Smooth muscle cell (in vitro differentiated cells): ENCODE measurements around the gene SAMD1. TPM values are rescaled to one million over a fixed set of nuclear protein-coding genes. Genes with fewer than 3 reads are reported as not detected.

Experiments used
- DNase-seq: peaks from one replicate; lab custom pipeline; 2025; ENCODE audit not compliant: unreplicated experiment; lab: John Stamatoyannopoulos, UW
- H2AFZ ChIP-seq: fragments of 200-600 bp; sonication (generic); 2 replicates; pipeline ENCODE4 v1.6.0; 2016; ENCODE audit warnings: antibody characterized with exemption, low read depth, mild to moderate bottlenecking
- H3F3A ChIP-seq: fragments of 200-600 bp; sonication (generic); 2 replicates; pipeline ENCODE4 v1.6.0; 2017; ENCODE audit warnings: antibody characterized with exemption, low read depth
- H3K27ac ChIP-seq: fragments of 200-600 bp; sonication (generic); 2 replicates; pipeline ENCODE4 v1.5.1; 2016; ENCODE audit warnings: low read depth, mild to moderate bottlenecking
- H3K27me3 ChIP-seq: fragments of 200-600 bp; sonication (generic); 2 replicates; pipeline ENCODE4 v1.6.1; 2016; ENCODE audit warnings: low read depth, mild to moderate bottlenecking
- H3K36me3 ChIP-seq: fragments of 200-600 bp; sonication (generic); 2 replicates; pipeline ENCODE4 v1.5.1; 2016; ENCODE audit warnings: low read depth
- H3K4me1 ChIP-seq: fragments of 200-600 bp; sonication (generic); 2 replicates; pipeline ENCODE4 v1.5.1; 2016; ENCODE audit warnings: low read depth
- H3K4me2 ChIP-seq: fragments of 200-600 bp; sonication (generic); 2 replicates; pipeline ENCODE4 v1.6.0; 2016; ENCODE audit warnings: mild to moderate bottlenecking
- H3K4me3 ChIP-seq: fragments of 200-600 bp; sonication (generic); 2 replicates; pipeline ENCODE4 v1.5.1; 2016; ENCODE audit warnings: mild to moderate bottlenecking
- H3K79me2 ChIP-seq: fragments of 200-600 bp; sonication (generic); 2 replicates; pipeline ENCODE4 v1.6.0; 2016; ENCODE audit warnings: low read depth, mild to moderate bottlenecking
- H3K9ac ChIP-seq: fragments of 200-600 bp; sonication (generic); 2 replicates; pipeline ENCODE4 v1.6.0; 2016; ENCODE audit warnings: low read depth
- H3K9me3 ChIP-seq: fragments of 200-600 bp; sonication (generic); replicated peaks from 2 replicates; pipeline ENCODE4 v1.5.1; 2016; ENCODE audit warnings: low read depth
- H4K20me1 ChIP-seq: fragments of 200-600 bp; sonication (generic); 2 replicates; pipeline ENCODE4 v1.6.0; 2016; ENCODE audit warnings: low read depth
- WGBS: methylation state at CpG from one replicate; pipeline ENCODE4 v1.1.7; 2016; ENCODE audit warnings: low lambda C conversion rate; 5-methylcytosine and 5-hydroxymethylcytosine counted together
- polyA plus RNA-seq: library from polyadenylated mRNA; unstranded; fragments of >200 nt; fragmentation: Nextera tagmentation; extraction: Ambion mirVana; gene quantifications from 2 replicates; pipeline ENCODE4 v1.2.1, GENCODE V29; 2016
- total RNA-seq: library from RNA; depleted of rRNA; stranded (reverse); fragments of >200 nt; gene quantifications from 2 replicates; pipeline ENCODE4 v1.2.3, GENCODE V29; 2014
- TF ChIP-seq, protein P1 (sequence below): fragments of 200-600 bp; sonication (generic); IDR thresholded peaks from 2 replicates; pipeline ENCODE4 v1.5.1; 2017; ENCODE audit warnings: borderline replicate concordance, mild to moderate bottlenecking, antibody characterized with exemption; ENCODE audit not compliant: insufficient read depth, poor library complexity, severe bottlenecking

Gene SAMD1
- total and polyA plus RNA-seq, 2 experiments from 2014 or later, result 35.0 to 71.3 TPM

DNA sequence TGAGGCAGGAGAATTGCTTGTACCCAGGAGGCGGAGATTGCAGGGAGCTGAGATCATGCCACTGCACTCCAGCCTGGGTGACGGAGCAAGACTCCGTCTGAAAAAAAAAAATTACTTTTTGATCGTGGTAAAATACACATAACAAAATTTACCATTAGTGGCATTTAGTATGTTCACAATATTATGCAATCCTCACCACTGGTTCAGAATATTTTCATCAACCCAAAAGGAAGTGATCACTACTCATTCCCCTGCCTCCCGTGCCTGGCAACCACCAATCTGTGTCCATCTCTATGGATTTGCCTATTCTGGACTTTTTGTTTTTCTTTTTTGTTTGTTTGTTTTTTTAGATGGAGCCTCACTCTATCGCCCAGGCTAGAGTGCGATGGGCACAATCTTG is 27.4 kb downstream of the SAMD1 start:
- no peaks in the 10 kb centered on the region for H3K36me3 ChIP-seq
- 87% methylated on average over 7 of the region's 7 CpGs for WGBS
- peaks cover 9% of the 10 kb centered on the region for H3K27me3 ChIP-seq
- H2AFZ ChIP-seq, result no peak overlapping the region
- H3K9ac ChIP-seq, result no peak overlapping the region
- no peaks in the 10 kb centered on the region for H4K20me1 ChIP-seq
- no peak overlapping the region for H3K4me3 ChIP-seq
- no peaks in the 10 kb centered on the region for H3F3A ChIP-seq
- TF ChIP-seq, protein P1, sequence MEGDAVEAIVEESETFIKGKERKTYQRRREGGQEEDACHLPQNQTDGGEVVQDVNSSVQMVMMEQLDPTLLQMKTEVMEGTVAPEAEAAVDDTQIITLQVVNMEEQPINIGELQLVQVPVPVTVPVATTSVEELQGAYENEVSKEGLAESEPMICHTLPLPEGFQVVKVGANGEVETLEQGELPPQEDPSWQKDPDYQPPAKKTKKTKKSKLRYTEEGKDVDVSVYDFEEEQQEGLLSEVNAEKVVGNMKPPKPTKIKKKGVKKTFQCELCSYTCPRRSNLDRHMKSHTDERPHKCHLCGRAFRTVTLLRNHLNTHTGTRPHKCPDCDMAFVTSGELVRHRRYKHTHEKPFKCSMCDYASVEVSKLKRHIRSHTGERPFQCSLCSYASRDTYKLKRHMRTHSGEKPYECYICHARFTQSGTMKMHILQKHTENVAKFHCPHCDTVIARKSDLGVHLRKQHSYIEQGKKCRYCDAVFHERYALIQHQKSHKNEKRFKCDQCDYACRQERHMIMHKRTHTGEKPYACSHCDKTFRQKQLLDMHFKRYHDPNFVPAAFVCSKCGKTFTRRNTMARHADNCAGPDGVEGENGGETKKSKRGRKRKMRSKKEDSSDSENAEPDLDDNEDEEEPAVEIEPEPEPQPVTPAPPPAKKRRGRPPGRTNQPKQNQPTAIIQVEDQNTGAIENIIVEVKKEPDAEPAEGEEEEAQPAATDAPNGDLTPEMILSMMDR, result no peak
- no peaks in the 10 kb centered on the region for H3K9me3 ChIP-seq
- DNase-seq, result no peak
- H3K27ac ChIP-seq, result no peak overlapping the region
- H3K4me1 ChIP-seq, result no peaks in the 10 kb centered on the region
- H3K4me2 ChIP-seq, result no peak overlapping the region
- H3K79me2 ChIP-seq, result no peaks in the 10 kb centered on the region

DNA sequence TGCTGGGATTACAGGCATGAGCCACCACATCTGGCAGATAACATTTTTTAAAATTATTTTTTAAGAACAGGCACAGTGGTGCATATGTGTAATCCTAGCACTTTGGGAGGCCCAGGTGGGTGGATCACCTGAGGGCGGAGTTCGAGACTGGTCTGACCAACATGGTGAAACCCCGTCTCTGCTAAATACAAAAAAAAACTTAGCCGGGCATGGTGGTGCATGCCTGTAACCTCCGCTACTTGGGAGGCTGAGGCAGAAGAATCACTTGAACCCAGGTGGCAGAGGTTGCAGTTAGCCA is 28.0 kb downstream of the SAMD1 start:
- Histone ChIP-seq H3K27ac (no peak overlapping the region), H3K9me3 (no peaks in the 10 kb centered on the region), H3K9ac (no peak overlapping the region), H3K4me2 (no peak overlapping the region), H3K4me3 (no peak overlapping the region), H3K79me2 (no peaks in the 10 kb centered on the region), H3K27me3 (peaks cover 9% of the 10 kb centered on the region), H3K36me3 (no peaks in the 10 kb centered on the region), H3K4me1 (no peaks in the 10 kb centered on the region), H4K20me1 (no peaks in the 10 kb centered on the region), H3F3A (no peaks in the 10 kb centered on the region), H2AFZ (no peak overlapping the region)
- DNase-seq, result no peak
- 89% methylated on average over 5 of the region's 5 CpGs for WGBS
- TF ChIP-seq, protein P1, result no peak

DNA sequence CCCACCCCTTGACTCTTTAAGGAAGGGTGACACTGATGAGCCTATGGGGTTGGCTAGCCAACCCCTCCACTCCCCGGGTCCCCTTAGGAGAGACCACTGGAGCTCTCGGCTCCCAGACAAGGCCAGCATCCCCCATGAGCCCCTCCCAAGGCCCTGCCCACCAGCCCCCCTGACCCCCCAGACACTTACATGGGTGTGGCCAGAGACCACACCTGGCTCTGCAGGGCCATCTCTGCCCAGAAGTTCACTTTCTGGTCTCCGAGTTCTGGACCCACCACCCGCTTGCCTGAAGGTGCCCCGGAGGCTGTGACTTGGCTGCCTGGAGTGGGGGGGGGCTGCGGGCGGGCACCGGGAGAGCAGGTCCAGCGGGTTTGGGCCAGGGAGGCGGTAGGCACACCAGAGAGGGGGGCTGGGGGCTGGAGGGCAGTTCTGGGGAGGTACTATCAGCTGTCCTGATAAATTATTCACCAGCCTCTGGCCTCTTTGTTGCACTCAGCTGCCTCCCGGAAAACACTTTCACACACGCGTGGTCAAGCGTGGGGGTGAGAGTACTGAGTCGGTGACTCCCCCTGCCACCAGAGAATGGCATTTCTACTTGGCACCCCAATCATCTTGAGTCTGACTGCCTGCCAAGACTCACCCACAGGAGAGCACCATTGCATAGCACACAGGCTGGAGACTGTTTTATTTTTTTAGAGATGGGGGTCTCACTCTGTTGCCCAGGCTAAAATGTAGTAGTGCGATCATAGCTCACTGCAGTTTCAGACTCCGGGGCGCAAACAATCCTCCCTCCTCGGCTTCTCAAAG is 28.6 kb downstream of the SAMD1 start, which contains the start of gene PALM3:
PALM3 (minus strand) TSS at position 326 of the 807 bp plus-strand sequence; CDS start at position 230, 96 bp downstream.
- Histone ChIP-seq H4K20me1 (no peaks in the 10 kb centered on the region), H3K9me3 (no peaks in the 10 kb centered on the region), H3K36me3 (no peaks in the 10 kb centered on the region), H3K9ac (no peak within 1 kb of the TSS), H3K4me3 (no peak within 1 kb of the TSS), H3K27ac (no peak within 1 kb of the TSS), H3K4me1 (no peaks in the 10 kb centered on the region), H2AFZ (no peak within 1 kb of the TSS), H3K79me2 (no peaks in the 10 kb centered on the region), H3K27me3 (peaks cover 9% of the 10 kb centered on the region), H3K4me2 (no peak within 1 kb of the TSS), H3F3A (no peaks in the 10 kb centered on the region)
- no peak for DNase-seq
- TF ChIP-seq, protein P1, result no peak
- 77% methylated on average over 18 of the region's 19 CpGs for WGBS

DNA sequence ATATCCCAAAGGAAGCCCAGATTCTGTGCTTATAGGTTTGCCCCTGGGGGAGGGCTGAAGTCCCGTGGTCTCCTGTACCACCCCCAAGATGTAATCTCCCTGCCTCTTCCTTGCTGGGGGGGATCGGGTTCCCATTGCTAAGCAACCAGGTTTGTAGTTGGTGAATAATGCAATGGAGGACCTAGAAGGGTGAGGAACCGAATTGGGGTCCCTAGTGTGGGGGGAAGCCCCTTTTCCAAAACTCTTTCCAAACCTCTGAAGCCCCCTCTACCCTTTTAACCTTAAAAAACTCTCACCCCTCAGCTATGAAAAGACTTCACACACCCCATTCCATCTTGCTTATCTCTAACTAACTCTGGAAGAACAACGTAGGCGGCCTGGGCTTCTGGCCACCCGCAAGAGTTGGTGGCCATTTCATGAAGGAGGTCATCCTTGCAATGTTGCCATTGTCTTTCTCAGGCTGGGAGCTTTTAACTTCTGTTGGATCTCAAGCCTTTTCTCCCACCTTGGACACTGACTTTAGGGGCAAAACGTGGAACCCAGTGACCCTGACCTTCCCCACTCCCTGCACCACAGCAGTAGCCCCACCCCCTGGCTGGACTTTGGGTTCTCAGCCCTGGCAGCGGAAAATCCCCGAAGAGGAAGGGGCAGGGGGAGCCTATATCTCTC is 29.3 kb downstream of the SAMD1 start:
- H2AFZ ChIP-seq, result no peak overlapping the region
- no peaks in the 10 kb centered on the region for H3K9me3 ChIP-seq
- peaks cover 9% of the 10 kb centered on the region for H3K27me3 ChIP-seq
- no peaks in the 10 kb centered on the region for H4K20me1 ChIP-seq
- 67% methylated on average over 9 of the region's 9 CpGs for WGBS
- TF ChIP-seq, protein P1, result no peak
- no peak overlapping the region for H3K4me3 ChIP-seq
- no peaks in the 10 kb centered on the region for H3K4me1 ChIP-seq
- no peaks in the 10 kb centered on the region for H3K36me3 ChIP-seq
- H3K9ac ChIP-seq, result no peak overlapping the region
- H3K4me2 ChIP-seq, result no peak overlapping the region
- DNase-seq, result no peak
- no peak overlapping the region for H3K27ac ChIP-seq
- H3F3A ChIP-seq, result no peaks in the 10 kb centered on the region
- no peaks in the 10 kb centered on the region for H3K79me2 ChIP-seq
